H1 (cell line): ENCODE measurements around the gene PLEKHM3. TPM values are rescaled to one million over a fixed set of nuclear protein-coding genes. Genes with fewer than 3 reads are reported as not detected.

ENCODE experiments used
- CTCF ChIA-PET: fragments of 300-600 bp; sonication (Branson Sonifier 250); formaldehyde crosslinking; loops from one replicate; lab custom pipeline; 2021; ENCODE audit not compliant: partially characterized antibody; lab: Charles Lee
- POLR2A ChIA-PET: fragments of 300-600 bp; sonication (Branson Sonifier 250); formaldehyde crosslinking; loops from one replicate; lab custom pipeline; 2021; ENCODE audit warnings: inconsistent platforms; ENCODE audit not compliant: partially characterized antibody; lab: Charles Lee
- DNase-seq, 2 experiments: peaks; one replicate each; pipeline versions ENCODE4 v3.0.0 to v3.0.0-alpha.2; 2010 to 2022; ENCODE audit warnings: low spot score in 2 of 2, low read depth in 1 of 2, mixed read lengths in 1 of 2
- FAIRE-seq: peaks from 2 replicates; lab custom pipeline; 2011; peaks lifted over from hg19 to GRCh38; lab: Jason Lieb, UNC
- H2AFZ ChIP-seq: 2 replicates; pipeline ENCODE4 v1.8.1; 2012; ENCODE audit warnings: low read length, inconsistent platforms
- H2AK5ac ChIP-seq: 2 replicates; pipeline ENCODE4 v1.6.1; 2013; ENCODE audit warnings: low read depth, low read length
- H2BK120ac ChIP-seq: replicated peaks from 2 replicates; pipeline ENCODE3; 2013; ENCODE audit warnings: low read depth, low read length, inconsistent platforms
- H2BK12ac ChIP-seq: 2 replicates; pipeline ENCODE4 v1.6.1; 2013; ENCODE audit warnings: low read depth, low read length
- H2BK15ac ChIP-seq: 2 replicates; pipeline ENCODE4 v1.6.1; 2013; ENCODE audit warnings: low read length
- H2BK20ac ChIP-seq: 2 replicates; pipeline ENCODE4 v1.6.1; 2013; ENCODE audit warnings: low read length
- H2BK5ac ChIP-seq: 2 replicates; pipeline ENCODE4 v1.6.1; 2013; ENCODE audit warnings: low read depth, low read length
- H3K14ac ChIP-seq: 2 replicates; pipeline ENCODE4 v1.6.1; 2013; ENCODE audit warnings: inconsistent platforms; ENCODE audit not compliant: insufficient read length
- H3K18ac ChIP-seq: 2 replicates; pipeline ENCODE4 v1.6.1; 2013; ENCODE audit warnings: low read length; ENCODE audit errors: extremely low read depth
- H3K23ac ChIP-seq: 2 replicates; pipeline ENCODE4 v1.6.1; 2013; ENCODE audit warnings: inconsistent platforms; ENCODE audit not compliant: insufficient read length
- H3K23me2 ChIP-seq: 2 replicates; pipeline ENCODE4 v1.6.1; 2013; ENCODE audit warnings: low read depth, low read length
- H3K27ac ChIP-seq: 2 replicates; pipeline ENCODE4 v1.6.1; 2011; ENCODE audit warnings: low read depth, low read length, inconsistent platforms
- H3K27me3 ChIP-seq, 4 experiments: replicated peaks in 1 of 4; 1 replicate in 1 of 4; 2 replicates in 3 of 4; pipeline versions ENCODE4 v1.6.1 to v1.8.1; 2011 to 2013; ENCODE audit warnings: low read length in 3 of 4, mild to moderate bottlenecking in 3 of 4, inconsistent platforms in 2 of 4, mixed read lengths in 2 of 4, moderate library complexity in 1 of 4; ENCODE audit not compliant: control insufficient read depth in 3 of 4, insufficient read depth in 3 of 4; ENCODE audit errors: extremely low read depth in 1 of 4
- H3K36me3 ChIP-seq, 4 experiments: 2 replicates each; pipeline versions ENCODE4 v1.6.1 to v1.8.1; 2011 to 2013; ENCODE audit warnings: mild to moderate bottlenecking in 4 of 4, low read length in 3 of 4, moderate library complexity in 2 of 4, control low read depth in 1 of 4, inconsistent platforms in 1 of 4; ENCODE audit not compliant: insufficient read depth in 4 of 4, control insufficient read depth in 2 of 4
- H3K4ac ChIP-seq: replicated peaks from 2 replicates; pipeline ENCODE3; 2013; ENCODE audit warnings: low read length, low read depth, mixed read lengths, inconsistent platforms; ENCODE audit not compliant: insufficient read length
- H3K4me1 ChIP-seq, 4 experiments: replicated peaks in 1 of 4; 1 replicate in 1 of 4; 2 replicates in 3 of 4; pipeline versions ENCODE4 v1.6.1 to v1.8.1; 2011 to 2013; ENCODE audit warnings: low read length in 3 of 4, inconsistent platforms in 2 of 4, mixed read lengths in 1 of 4; ENCODE audit not compliant: insufficient read depth in 4 of 4, control insufficient read depth in 3 of 4
- H3K4me2 ChIP-seq, 2 experiments: 2 replicates each; pipeline versions ENCODE4 v1.6.1 to v1.8.1; 2011 to 2013; ENCODE audit warnings: low read depth in 2 of 2, low read length in 2 of 2, control low read depth in 1 of 2, inconsistent platforms in 1 of 2, mild to moderate bottlenecking in 1 of 2; ENCODE audit not compliant: insufficient read depth in 1 of 2
- H3K4me3 ChIP-seq, 4 experiments: fragments of 200-600, 300-600 bp in 1 of 4; sonication (generic), shearing (Covaris generic), sonication (Bioruptor Twin) in 1 of 4; 2 replicates each; pipeline versions ENCODE4 v1.5.1 to v1.8.1; 2011 to 2016; ENCODE audit warnings: low read length in 4 of 4, low read depth in 3 of 4, control low read depth in 2 of 4, inconsistent platforms in 2 of 4, mild to moderate bottlenecking in 2 of 4, mixed read lengths in 1 of 4, moderate library complexity in 1 of 4; ENCODE audit not compliant: insufficient read depth in 2 of 4; ENCODE audit errors: extremely low read depth in 1 of 4
- H3K56ac ChIP-seq: replicated peaks from 2 replicates; pipeline ENCODE3; 2013; ENCODE audit warnings: low read depth, mild to moderate bottlenecking, mixed read lengths, low read length, inconsistent platforms; ENCODE audit not compliant: insufficient read length
- H3K79me1 ChIP-seq: 2 replicates; pipeline ENCODE4 v1.6.1; 2013; ENCODE audit warnings: low read depth, low read length, control low read depth
- H3K79me2 ChIP-seq, 2 experiments: 2 replicates each; pipeline versions ENCODE4 v1.6.1 to v1.8.1; 2012 to 2013; ENCODE audit warnings: low read length in 2 of 2, mild to moderate bottlenecking in 2 of 2, inconsistent platforms in 1 of 2; ENCODE audit not compliant: insufficient read depth in 2 of 2, control insufficient read depth in 1 of 2
- H3K9ac ChIP-seq, 4 experiments: replicated peaks in 1 of 4; 1 replicate in 1 of 4; 2 replicates in 3 of 4; pipeline versions ENCODE4 v1.6.1 to v1.8.1; 2011 to 2013; ENCODE audit warnings: low read depth in 3 of 4, low read length in 3 of 4, control low read depth in 2 of 4, mild to moderate bottlenecking in 2 of 4, moderate library complexity in 2 of 4, inconsistent platforms in 1 of 4; ENCODE audit errors: extremely low read depth in 1 of 4
- H3K9me3 ChIP-seq, 2 experiments: 2 replicates each; pipeline versions ENCODE4 v1.6.1 to v1.8.1; 2012 to 2013; ENCODE audit warnings: mild to moderate bottlenecking in 2 of 2, moderate library complexity in 2 of 2, control low read depth in 1 of 2, inconsistent platforms in 1 of 2, low read depth in 1 of 2, low read length in 1 of 2, mixed read lengths in 1 of 2; ENCODE audit not compliant: insufficient read depth in 2 of 2
- H4K20me1 ChIP-seq, 2 experiments: replicated peaks in 1 of 2; 2 replicates each; pipeline versions ENCODE3 to v1.8.1; 2011 to 2013; ENCODE audit warnings: inconsistent platforms in 2 of 2, low read length in 2 of 2, mild to moderate bottlenecking in 1 of 2; ENCODE audit not compliant: insufficient read depth in 2 of 2, control insufficient read depth in 1 of 2
- H4K5ac ChIP-seq: 2 replicates; pipeline ENCODE4 v1.6.1; 2013; ENCODE audit warnings: low read length, low read depth, mixed read lengths, inconsistent platforms; ENCODE audit not compliant: insufficient read length
- H4K8ac ChIP-seq: 2 replicates; pipeline ENCODE4 v1.8.0; 2013; ENCODE audit warnings: mild to moderate bottlenecking, moderate library complexity, low read length, inconsistent platforms; ENCODE audit not compliant: insufficient read depth; ENCODE audit errors: extremely low read depth
- H4K91ac ChIP-seq: replicated peaks from 2 replicates; pipeline ENCODE3; 2013; ENCODE audit warnings: low read length, mixed read lengths, inconsistent platforms; ENCODE audit not compliant: insufficient read length
- CEBPB ChIP-seq: IDR thresholded peaks from 2 replicates; pipeline ENCODE4 v1.6.1; 2012; ENCODE audit warnings: low read depth, low read length
- CTBP2 ChIP-seq: IDR thresholded peaks from 2 replicates; pipeline ENCODE4 v1.7.0; 2011; ENCODE audit warnings: borderline replicate concordance, mild to moderate bottlenecking, moderate library complexity, mixed read lengths, low read length; ENCODE audit not compliant: insufficient read depth, insufficient read length
- EZH2 ChIP-seq: fragments of 200-600 bp; sonication (generic); IDR thresholded peaks from 2 replicates; pipeline ENCODE4 v1.7.1; 2012; ENCODE audit warnings: low read depth, mild to moderate bottlenecking, moderate library complexity, low read length, inconsistent platforms; ENCODE audit not compliant: severe bottlenecking
- HDAC2 ChIP-seq, 2 experiments: fragments of 300-600 bp in 1 of 2; sonication (generic) in 1 of 2; IDR thresholded peaks; 2 replicates each; pipeline ENCODE4 v1.6.1; 2011 to 2012; ENCODE audit warnings: low read depth in 2 of 2, low read length in 2 of 2, mild to moderate bottlenecking in 2 of 2, moderate library complexity in 2 of 2, borderline replicate concordance in 1 of 2, inconsistent platforms in 1 of 2
- JUND ChIP-seq: IDR thresholded peaks from 2 replicates; pipeline ENCODE4 v1.6.1; 2011; ENCODE audit warnings: mild to moderate bottlenecking, improper control_type of control experiment, low read length
- KDM1A ChIP-seq: fragments of 200-600, 300-600 bp; sonication (generic); IDR thresholded peaks from 2 replicates; pipeline ENCODE4 v1.7.1; 2016; ENCODE audit warnings: mild to moderate bottlenecking, low read length, borderline replicate concordance
- KDM5A ChIP-seq: fragments of 200-600 bp; IDR thresholded peaks from 2 replicates; pipeline ENCODE4 v1.7.1; 2012; ENCODE audit warnings: mild to moderate bottlenecking, low read length, inconsistent platforms, mixed read lengths
- POLR2A ChIP-seq, 2 experiments: IDR thresholded peaks; 1 replicate in 1 of 2; 2 replicates in 1 of 2; pipeline ENCODE4 v1.6.1; 2011; ENCODE audit warnings: low read depth in 2 of 2, low read length in 2 of 2, mild to moderate bottlenecking in 2 of 2; ENCODE audit errors: control extremely low read depth in 1 of 2
- SP2 ChIP-seq: IDR thresholded peaks from 2 replicates; pipeline ENCODE4 v1.6.1; 2012; ENCODE audit warnings: mild to moderate bottlenecking, low read length, inconsistent platforms
- SUZ12 ChIP-seq: fragments of 200-600 bp; sonication (generic); IDR thresholded peaks from 2 replicates; pipeline ENCODE4 v1.6.1; 2012; ENCODE audit warnings: mild to moderate bottlenecking, inconsistent platforms, low read length, moderate library complexity, mixed read lengths
- TAF1 ChIP-seq: IDR thresholded peaks from 2 replicates; pipeline ENCODE4 v1.6.1; 2011; ENCODE audit warnings: mild to moderate bottlenecking, low read depth, low read length
- ZNF274 ChIP-seq: IDR thresholded peaks from 2 replicates; pipeline ENCODE4 v1.7.0; 2012; ENCODE audit warnings: low read length, borderline replicate concordance; ENCODE audit errors: extremely low read depth
- WGBS, 2 experiments: shearing (Covaris generic) in 1 of 2; methylation state at CpG; one replicate each; pipeline versions ENCODE4 v1.1.6 to v1.1.7; 2013 to 2015; ENCODE audit warnings: low lambda C conversion rate in 2 of 2, mixed read lengths in 2 of 2, inconsistent platforms in 1 of 2, low coverage in 1 of 2, missing lambda C conversion rate in 1 of 2; ENCODE audit not compliant: insufficient replicate concordance in 2 of 2, insufficient coverage in 1 of 2, insufficient read length in 1 of 2; ENCODE audit errors: extremely low coverage in 1 of 2, missing lambda C conversion rate in 1 of 2; 5-methylcytosine and 5-hydroxymethylcytosine counted together
- polyA plus RNA-seq, 7 experiments: library from polyadenylated mRNA; depleted of rRNA in 3 of 7; stranded (reverse) in 5 of 7; unstranded in 2 of 7; fragments of >200 nt in 5 of 7; fragments of 200-250 nt in 2 of 7; gene quantifications; 1 replicate in 5 of 7; 2 replicates in 1 of 7; 4 replicates in 1 of 7; pipeline versions ENCODE4 v1.2.1 to v1.2.3, GENCODE V29; 2011 to 2013; ENCODE audit warnings: missing spikeins in 2 of 7, mixed read lengths in 2 of 7
- total RNA-seq: library from RNA; stranded (reverse); fragmentation: NEBNext Ultra II Directional; extraction: Animal tissue kit (Norgen Biotek cat#: 25700); gene quantifications from 2 replicates; pipeline ENCODE4 v1.2.1, GENCODE V29; 2021
- TF ChIP-seq, protein P1 (sequence below): IDR thresholded peaks from 2 replicates; pipeline ENCODE4 v1.6.1; 2011; ENCODE audit warnings: low read length, improper control_type of control experiment

Gene PLEKHM3
- total and polyA plus RNA-seq, 2 of the 8 experiments (the other 6 are each of a cell fraction or from before 2014, with no cell fraction given), result 2.3 to 5.8 TPM

DNA sequence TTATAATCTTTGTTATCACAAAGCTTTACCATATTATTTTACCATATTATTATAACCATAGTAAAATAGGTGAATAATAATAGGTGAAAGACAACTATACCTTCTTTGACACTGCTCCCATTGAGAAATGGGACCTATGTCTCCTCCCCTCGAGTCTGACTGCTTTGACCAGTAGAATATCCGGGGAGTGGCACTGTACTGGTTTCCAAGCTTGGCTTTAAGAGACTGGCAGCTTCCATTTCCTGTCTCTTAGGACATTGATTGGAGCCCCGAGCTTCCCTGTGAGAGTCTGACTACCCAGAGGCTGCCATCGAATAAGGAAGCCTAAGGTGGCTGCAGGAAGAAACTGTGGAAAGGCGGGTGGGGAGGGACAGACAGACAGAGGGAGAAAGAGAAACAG lies 40.1 kb upstream of the PLEKHM3 start:
- 82% methylated on average over 5 of the region's 5 CpGs; no CpG with 5 or more reads in 1 of the 2 experiments for WGBS, 2 experiments
- Histone ChIP-seq H3K79me1 (no peaks in the 10 kb centered on the region), H2BK20ac (no peak overlapping the region), H4K91ac (no peak overlapping the region), H3K9me3 (no peaks in the 10 kb centered on the region), H3K18ac (no peak overlapping the region), H3K9ac (no peak overlapping the region), H3K23me2 (no peaks in the 10 kb centered on the region), H3K56ac (no peak overlapping the region), H3K36me3 (no peaks in the 10 kb centered on the region), H4K8ac (no peak overlapping the region), H2BK5ac (no peak overlapping the region), H4K5ac (no peak overlapping the region), H2AFZ (no peak overlapping the region), H2BK12ac (no peak overlapping the region), H2BK120ac (no peak overlapping the region), H3K27me3 (no peaks in the 10 kb centered on the region), H2AK5ac (no peak overlapping the region), H3K4ac (no peak overlapping the region), H3K4me2 (no peak overlapping the region), H3K27ac (no peak overlapping the region), H3K4me1 (no peaks in the 10 kb centered on the region), H3K4me3 (no peak overlapping the region), H4K20me1 (no peaks in the 10 kb centered on the region), H3K14ac (no peak overlapping the region), H2BK15ac (no peak overlapping the region), H3K79me2 (no peaks in the 10 kb centered on the region), H3K23ac (no peak overlapping the region)
- ChIA-PET CTCF (interaction anchor here (0.9 to 2.2 kb wide), 4 partner anchors 12 to 439 kb away, joined by 3 to 11 read pairs (median 9); no protein-coding TSS in a partner anchor), POLR2A (no interaction called here)
- FAIRE-seq, result no peak
- DNase-seq, result no peak
- TF ChIP-seq TAF1 (no peak), KDM1A (no peak), POLR2A (IDR thresholded peaks at IDR 0.05; ENCODE audit: control extremely low read depth in 1 of 2, low read depth in 2 of 2, low read length in 2 of 2) (no peak), SUZ12 (no peak), SP2 (no peak), KDM5A (no peak), JUND (no peak), ZNF274 (no peak), HDAC2 (IDR thresholded peaks at IDR 0.05; ENCODE audit: borderline replicate concordance in 1 of 2, low read depth in 2 of 2, low read length in 2 of 2) (no peak), CTBP2 (no peak), CEBPB (no peak), EZH2 (no peak)
- TF ChIP-seq, protein P1, sequence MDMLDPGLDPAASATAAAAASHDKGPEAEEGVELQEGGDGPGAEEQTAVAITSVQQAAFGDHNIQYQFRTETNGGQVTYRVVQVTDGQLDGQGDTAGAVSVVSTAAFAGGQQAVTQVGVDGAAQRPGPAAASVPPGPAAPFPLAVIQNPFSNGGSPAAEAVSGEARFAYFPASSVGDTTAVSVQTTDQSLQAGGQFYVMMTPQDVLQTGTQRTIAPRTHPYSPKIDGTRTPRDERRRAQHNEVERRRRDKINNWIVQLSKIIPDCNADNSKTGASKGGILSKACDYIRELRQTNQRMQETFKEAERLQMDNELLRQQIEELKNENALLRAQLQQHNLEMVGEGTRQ, result no peak
